Measurements from ENCODE around the gene TMEM132C.

GRCh38 chr12:128228581-128228980 lies 38.4 kb upstream of the TMEM132C start:
- TF ChIP-seq SIN3A (IDR thresholded peaks at IDR 0.05; ENCODE audit: borderline replicate concordance, insufficient read depth, low read length) (no peak), POLR2AphosphoS5 (IDR thresholded peaks at IDR 0.05; ENCODE audit: low read depth, low read length) (no peak)
